Mesothelial cell of epicardium (in vitro differentiated cells): ENCODE results near the gene SPECC1L. TPM values are rescaled to one million over a fixed set of nuclear protein-coding genes. Genes with fewer than 3 reads are reported as not detected.

Source experiments
- DNase-seq, 2 experiments: peaks; one replicate each; pipeline ENCODE4 v3.0.0; 2021; ENCODE audit warnings: low spot score in 2 of 2; ENCODE audit not compliant: unreplicated experiment in 2 of 2
- H3K27ac Mint-ChIP-seq: 2 replicates; pipeline ENCODE4 v1.8.0; 2021; ENCODE audit warnings: mixed read lengths
- H3K27me3 Mint-ChIP-seq: 2 replicates; pipeline ENCODE4 v1.8.0; 2021; ENCODE audit warnings: low read depth, mixed read lengths
- H3K36me3 Mint-ChIP-seq: 2 replicates; pipeline ENCODE4 v1.8.0; 2021; ENCODE audit warnings: mixed read lengths
- H3K4me1 Mint-ChIP-seq: 2 replicates; pipeline ENCODE4 v1.8.0; 2021; ENCODE audit warnings: mixed read lengths
- H3K4me3 Mint-ChIP-seq: 2 replicates; pipeline ENCODE4 v1.8.0; 2021; ENCODE audit warnings: mild to moderate bottlenecking, moderate library complexity, mixed read lengths
- H3K9me3 Mint-ChIP-seq: 2 replicates; pipeline ENCODE4 v1.8.0; 2021; ENCODE audit warnings: mixed read lengths
- CTCF ChIP-seq: fragments of 200-600 bp; sonication (generic); IDR thresholded peaks from one replicate; pipeline ENCODE4 v1.5.0; 2021; ENCODE audit warnings: antibody characterized with exemption; ENCODE audit not compliant: unreplicated experiment
- total RNA-seq: library from RNA; stranded (reverse); gene quantifications from 3 replicates; pipeline ENCODE4 v1.2.1, GENCODE V29; 2021

Gene SPECC1L
- total RNA-seq, 1 donor from 2014 or later: 88.0 TPM

- DNase-seq: no peak
- Mint-ChIP-seq H3K9me3 (no peaks in the 10 kb centered on the region), H3K4me1 (peaks cover 12% of the 10 kb centered on the region), H3K27me3 (no peaks in the 10 kb centered on the region), H3K36me3 (peaks cover 24% of the 10 kb centered on the region), H3K4me3 (no peak overlapping the region), H3K27ac (no peak overlapping the region)
- TF ChIP-seq CTCF: no peak
Measured at GRCh38 chr22:24330636-24331035, 60.0 kb downstream of the SPECC1L start.

- Mint-ChIP-seq H3K27me3 (no peaks in the 10 kb centered on the region), H3K36me3 (peaks cover 26% of the 10 kb centered on the region), H3K9me3 (no peaks in the 10 kb centered on the region), H3K4me1 (peaks cover 6% of the 10 kb centered on the region), H3K27ac (peak overlapping the region; percentile 45), H3K4me3 (no peak overlapping the region)
- TF ChIP-seq CTCF: no peak
- no peak for DNase-seq
Measured at GRCh38 chr22:24331468-24332440, 61.1 kb downstream of the SPECC1L start.

- Mint-ChIP-seq H3K4me1 (peaks cover 6% of the 10 kb centered on the region), H3K36me3 (peaks cover 29% of the 10 kb centered on the region), H3K27ac (no peak overlapping the region), H3K9me3 (no peaks in the 10 kb centered on the region), H3K4me3 (no peak overlapping the region), H3K27me3 (no peaks in the 10 kb centered on the region)
- DNase-seq: no peak
- no peak for TF ChIP-seq CTCF
Measured at GRCh38 chr22:24333301-24333700, 62.7 kb downstream of the SPECC1L start.

- DNase-seq: no peak
- no peaks in the 10 kb centered on the region for H3K9me3 Mint-ChIP-seq
- no peak for TF ChIP-seq CTCF
Measured at GRCh38 chr22:24335496-24335895, 64.9 kb downstream of the SPECC1L start.

GRCh38 chr22:24337894-24338645, 67.4 kb downstream of the SPECC1L start:
- Mint-ChIP-seq H3K27me3 (no peaks in the 10 kb centered on the region), H3K4me1 (peaks cover 3% of the 10 kb centered on the region), H3K27ac (no peak overlapping the region), H3K4me3 (no peak overlapping the region), H3K36me3 (peaks cover 38% of the 10 kb centered on the region), H3K9me3 (no peaks in the 10 kb centered on the region)
- TF ChIP-seq CTCF: no peak
- DNase-seq: no peak

More at GRCh38 chr22:24335496-24335895, 64.9 kb downstream of the SPECC1L start:
- Mint-ChIP-seq H3K27ac (no peak overlapping the region), H3K27me3 (no peaks in the 10 kb centered on the region), H3K36me3 (peaks cover 27% of the 10 kb centered on the region), H3K4me1 (peaks cover 7% of the 10 kb centered on the region), H3K4me3 (no peak overlapping the region)
